AG08396 (cell line): ENCODE results near the gene SDK1.

ENCODE experiments used
- DNase-seq: peaks from one replicate; pipeline ENCODE4 v3.0.0; 2012; ENCODE audit warnings: low spot score, mixed read lengths

The SDK1 gene

DNA sequence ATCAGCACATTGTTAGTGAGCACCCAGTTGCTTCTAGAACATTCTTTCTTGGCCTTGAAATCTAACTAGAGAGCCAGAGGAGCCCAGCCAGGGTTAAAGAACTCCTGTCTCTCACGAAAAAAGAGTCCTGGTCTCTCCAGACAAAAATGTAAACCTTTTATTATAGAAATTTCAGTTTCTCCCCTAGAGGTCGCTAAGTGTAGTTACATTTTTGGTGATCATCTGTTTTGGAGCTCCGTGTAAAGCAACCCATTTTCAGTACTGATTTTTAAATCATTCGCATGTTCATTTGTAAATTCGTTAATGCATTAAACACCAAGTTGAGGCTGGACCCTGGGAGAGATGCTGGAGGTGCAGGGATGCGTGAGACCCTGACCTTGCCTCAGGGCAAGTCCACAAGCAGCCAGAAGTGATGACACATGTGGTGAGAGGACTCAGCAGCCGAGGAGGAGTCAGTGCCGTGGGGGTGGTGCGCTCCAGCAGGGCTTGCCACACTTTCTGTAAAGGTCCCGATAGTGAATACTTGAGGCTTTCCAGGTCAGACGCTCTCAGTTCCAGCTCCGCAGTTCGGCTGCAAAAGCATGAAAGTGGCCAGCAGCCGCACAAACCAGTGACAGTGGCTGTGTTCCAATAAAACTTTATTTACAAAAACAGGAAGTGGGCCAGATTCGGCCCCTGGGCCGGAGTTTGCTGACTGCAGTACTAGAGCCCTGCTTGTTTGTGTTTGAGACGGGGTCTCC, 802.5 kb downstream of the SDK1 start:
- no peak for DNase-seq

DNA sequence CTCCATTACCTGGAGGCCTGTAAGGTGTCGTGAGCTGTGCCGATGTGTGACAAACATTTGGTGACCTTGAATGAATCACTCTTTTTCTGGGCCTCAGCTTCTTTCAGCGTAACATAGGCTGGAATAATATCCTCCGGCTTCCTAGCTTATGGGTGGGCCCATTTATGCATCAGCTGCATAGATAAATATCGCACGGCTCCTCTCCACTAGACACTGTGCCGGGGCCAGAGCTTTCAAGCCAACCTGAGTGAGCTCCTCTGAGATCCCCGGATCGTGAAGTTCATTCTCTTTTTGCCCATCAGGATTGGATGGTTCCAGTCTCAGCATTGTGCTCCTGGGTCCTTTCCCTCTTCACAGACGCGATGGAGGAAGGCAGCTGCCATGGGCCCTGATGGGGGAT, 806.8 kb downstream of the SDK1 start:
- DNase-seq: no peak

GRCh38 chr7:4108951-4109350, 807.9 kb downstream of the SDK1 start:
- no peak for DNase-seq

DNA sequence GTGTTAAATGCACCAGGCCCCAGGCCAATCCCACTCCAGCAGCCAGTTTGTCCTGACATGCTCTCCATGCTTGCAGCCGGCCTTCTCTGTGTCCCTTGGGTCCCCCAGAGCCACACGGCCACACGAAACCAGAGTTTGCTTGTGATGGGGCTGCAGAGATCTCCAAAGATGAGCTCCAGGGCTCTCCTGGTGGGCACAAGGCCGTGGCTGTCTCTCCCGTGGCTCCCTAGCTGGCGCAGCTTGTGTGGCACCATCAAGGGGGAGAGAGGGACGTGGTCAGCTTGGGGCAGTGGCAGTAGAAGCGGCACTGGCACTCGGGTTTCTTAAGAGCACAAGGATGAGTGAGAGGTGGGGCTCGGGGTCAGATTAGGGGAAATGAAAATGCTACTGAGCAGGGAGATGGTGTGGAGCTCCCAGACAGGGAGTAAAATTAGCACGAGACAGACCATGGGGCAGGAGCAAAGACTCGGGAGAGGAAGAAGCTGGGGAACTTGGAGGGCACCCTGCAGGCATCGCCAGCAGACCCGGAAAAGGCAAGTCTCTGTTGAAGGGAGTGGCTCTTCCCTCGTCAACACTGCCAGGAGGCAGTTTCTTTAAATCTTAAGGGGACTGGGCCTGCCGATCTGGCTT, 808.5 kb downstream of the SDK1 start:
- DNase-seq: no peak

GRCh38 chr7:4110438-4110837, 809.4 kb downstream of the SDK1 start:
- DNase-seq: no peak

GRCh38 chr7:4111166-4111565, 810.1 kb downstream of the SDK1 start:
- no peak for DNase-seq

DNA sequence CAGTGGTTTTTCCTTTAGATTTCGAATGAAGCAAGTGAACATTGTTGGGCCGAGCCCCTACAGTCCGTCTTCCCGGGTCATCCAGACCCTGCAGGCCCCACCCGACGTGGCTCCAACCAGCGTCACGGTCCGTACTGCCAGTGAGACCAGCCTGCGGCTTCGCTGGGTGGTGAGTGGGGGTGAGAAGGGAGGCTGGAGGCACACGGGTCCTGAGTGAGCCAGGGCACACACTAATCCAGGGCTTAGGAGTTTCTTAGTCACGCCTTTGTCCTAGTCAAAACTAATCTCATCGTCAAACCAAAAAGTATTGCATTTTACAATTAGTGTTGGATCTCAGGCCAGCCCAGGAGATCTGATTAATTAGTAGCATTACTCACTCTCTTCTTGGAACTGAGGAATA, 812.2 kb downstream of the SDK1 start:
- DNase-seq: no peak

DNA sequence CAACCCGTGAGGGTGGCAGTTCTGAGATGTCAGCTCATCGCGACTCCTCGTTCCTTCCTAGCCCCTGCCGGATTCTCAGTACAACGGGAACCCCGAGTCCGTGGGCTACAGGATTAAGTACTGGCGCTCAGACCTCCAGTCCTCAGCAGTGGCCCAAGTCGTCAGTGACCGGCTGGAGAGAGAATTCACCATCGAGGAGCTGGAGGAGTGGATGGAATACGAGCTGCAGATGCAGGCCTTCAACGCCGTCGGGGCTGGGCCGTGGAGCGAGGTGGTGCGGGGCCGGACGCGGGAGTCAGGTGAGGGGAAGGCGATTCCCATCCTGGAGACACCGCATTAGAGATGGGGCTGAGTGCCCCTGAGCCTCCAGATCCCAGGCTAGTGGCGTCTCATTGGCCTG, 812.9 kb downstream of the SDK1 start:
- DNase-seq: no peak

DNA sequence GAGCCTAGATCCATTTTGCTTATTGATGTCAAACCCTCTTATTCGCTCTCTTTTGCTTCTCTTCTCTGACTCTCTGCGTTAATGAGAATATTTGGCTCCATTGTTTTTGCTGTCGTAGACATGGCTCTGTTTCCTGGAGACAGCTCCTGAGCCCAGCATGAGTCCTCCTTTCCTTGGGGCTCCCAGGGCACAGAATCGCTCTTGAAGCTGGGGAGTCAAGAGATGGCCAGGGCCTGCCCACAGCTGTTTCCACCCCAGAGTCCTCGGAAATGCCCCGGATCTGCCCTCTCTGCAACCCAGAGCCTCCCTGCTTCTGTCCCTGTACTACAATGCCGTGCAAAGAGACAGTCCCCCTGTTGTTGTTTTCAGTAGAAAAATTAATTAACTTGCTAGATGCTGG, 814.4 kb downstream of the SDK1 start:
- DNase-seq: no peak

DNA sequence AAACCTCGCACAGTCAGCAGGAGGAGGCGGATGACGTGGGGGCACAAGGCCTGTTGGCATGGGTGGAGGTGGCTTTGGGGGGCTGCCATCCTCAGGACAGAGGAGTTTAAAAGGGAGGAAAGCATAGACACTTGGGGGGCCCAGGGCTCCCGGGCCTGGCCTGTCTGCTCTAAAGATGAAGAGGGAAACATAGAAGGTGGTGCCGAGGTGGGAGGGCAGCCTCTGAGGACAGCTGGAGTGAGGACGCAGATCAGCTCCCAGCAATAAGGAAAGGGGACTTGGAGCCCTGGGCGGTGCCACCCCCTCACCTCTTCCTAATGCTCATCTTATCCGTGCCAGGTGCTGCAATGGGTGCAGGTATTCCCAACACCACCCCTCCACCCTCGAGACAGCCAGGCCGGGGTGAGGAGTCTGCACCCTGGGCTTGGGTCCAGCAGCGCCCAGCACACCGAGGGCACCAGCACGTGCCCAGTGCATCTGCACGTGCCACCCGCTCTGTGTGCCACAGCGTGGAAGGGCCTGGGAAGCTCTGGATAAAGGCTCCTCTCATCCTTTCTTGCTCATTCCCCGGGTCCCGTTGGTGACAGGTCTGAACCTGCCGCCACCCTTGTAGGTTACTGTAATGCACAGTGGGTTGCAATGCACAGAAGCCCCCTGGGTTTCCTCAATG, 815.0 kb downstream of the SDK1 start:
- no peak for DNase-seq

GRCh38 chr7:4119848-4120247, 818.8 kb downstream of the SDK1 start:
- DNase-seq: no peak

GRCh38 chr7:4123346-4123745, 822.3 kb downstream of the SDK1 start:
- no peak for DNase-seq

DNA sequence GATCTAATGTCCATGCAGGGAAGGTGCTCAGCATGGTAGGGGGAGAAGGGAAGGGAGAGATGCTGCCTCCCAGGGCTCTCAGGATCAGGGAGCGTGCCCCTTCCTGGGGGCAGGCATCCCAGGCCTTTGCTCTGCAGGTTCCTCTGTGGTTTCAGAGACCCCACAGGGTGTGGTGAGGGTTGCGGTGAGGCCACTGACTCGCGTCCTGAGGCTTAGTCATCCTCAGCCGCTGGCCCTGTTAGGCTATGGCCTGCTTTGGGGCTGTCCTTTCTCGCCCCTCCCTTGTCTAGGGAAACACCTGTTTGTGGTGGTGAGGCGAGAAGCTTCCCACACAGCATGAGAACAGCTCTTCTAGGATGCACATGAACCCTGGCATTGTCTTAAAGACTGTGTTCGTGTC, 822.8 kb downstream of the SDK1 start:
- no peak for DNase-seq

GRCh38 chr7:4124556-4125477, 823.8 kb downstream of the SDK1 start:
- DNase-seq: no peak

DNA sequence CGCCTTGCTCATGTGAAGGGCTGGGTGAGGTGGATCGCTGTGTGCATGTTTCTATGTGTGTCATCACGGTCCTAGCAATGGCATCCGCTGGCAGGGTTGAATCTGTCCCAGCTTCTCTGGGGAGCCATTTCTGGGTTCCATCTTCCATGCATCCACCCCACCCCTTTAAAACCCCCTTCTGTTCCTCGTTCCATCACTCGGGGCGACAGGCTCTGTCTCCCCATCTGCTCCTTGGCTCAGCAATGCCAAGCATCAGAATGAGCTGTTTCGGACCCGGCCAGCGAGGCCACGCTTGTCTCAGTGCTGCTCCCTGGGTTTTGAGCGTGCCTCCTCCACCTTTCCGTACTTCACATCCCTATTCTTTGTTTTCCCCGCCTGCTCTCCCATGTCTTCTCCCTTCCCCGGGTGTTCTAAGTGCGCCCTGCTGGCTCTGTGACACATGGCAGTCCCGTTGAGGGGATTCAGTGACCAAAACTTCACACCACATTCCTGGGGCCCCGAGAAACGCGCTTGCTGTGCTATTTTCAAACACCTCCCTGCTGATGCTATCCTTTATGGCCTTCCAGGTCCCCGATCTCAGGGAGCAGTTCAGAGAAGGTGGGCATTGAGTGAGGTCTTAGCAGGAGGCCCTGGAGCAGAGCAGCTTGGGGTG, 827.0 kb downstream of the SDK1 start:
- DNase-seq: no peak

DNA sequence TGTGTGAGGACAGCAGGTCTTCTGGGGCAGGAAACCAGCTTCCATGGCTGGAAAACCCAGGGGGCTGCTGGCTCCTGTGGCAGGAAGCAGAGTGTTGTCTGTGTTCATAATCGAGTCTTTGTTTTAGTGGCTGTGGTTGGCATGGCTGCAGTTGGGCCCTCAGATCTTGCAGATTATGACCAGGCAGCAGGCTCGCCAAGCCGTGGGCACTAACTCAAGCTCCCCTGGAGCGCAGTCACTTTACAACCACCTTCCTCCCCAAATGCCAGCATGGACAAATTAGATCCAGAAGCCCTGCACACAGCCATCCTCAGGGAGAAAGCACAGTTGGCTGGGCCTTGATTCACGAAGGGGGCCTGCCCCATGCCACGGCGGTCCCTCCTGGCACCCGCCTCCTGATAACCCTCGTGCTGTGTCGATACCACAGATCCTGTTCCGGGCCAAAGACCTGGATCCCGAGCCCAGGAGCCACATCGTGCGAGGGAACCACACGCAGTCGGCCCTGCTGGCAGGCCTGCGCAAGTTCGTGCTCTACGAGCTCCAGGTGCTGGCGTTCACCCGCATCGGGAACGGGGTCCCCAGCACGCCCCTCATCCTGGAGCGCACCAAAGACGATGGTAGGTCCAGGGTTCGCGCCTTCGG, 828.5 kb downstream of the SDK1 start:
- no peak for DNase-seq

DNA sequence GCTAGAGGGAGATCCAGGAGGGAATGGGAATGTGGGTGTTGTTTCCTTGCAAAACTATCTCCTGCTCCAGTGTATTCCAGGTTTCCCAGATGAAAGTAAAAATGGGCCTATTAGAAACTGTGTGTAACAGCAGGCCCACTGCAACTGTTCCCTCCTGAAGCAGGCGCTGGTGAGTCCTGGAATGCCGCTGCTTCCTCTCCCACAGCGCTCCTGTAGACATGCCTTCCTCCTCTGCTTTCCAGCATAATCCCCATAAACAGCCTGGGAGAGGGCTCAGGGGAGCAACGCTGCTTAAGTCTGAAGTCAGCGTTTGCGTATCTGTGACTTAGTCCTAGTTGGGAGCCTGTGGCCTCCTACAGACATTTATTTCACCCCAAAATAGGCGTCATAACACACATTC, 830.0 kb downstream of the SDK1 start:
- DNase-seq: no peak

- DNase-seq: no peak
Observed at GRCh38 chr7:4132221-4132620, 831.2 kb downstream of the SDK1 start.

- DNase-seq: no peak
Observed at GRCh38 chr7:4133491-4134044, 832.5 kb downstream of the SDK1 start.

DNA sequence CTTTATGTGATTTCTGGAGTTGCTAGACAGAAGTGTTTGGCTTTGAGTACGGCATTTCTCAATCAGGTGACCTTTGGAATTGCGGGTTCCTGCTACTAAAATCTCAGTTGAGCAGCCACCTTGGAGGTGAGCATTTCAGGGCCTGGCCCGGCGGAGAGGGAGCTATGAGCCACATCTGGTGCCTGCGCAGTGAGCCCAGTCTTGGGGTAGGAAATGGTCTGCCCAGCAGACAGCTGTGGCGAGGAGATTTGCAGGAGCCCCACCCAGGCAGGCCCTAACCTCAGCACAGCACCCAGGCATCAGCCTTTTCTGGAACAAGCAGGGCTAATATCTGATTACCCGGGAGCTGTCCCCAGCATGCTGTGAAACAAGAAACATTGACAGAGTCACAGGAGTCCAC, 833.2 kb downstream of the SDK1 start:
- DNase-seq: no peak

DNA sequence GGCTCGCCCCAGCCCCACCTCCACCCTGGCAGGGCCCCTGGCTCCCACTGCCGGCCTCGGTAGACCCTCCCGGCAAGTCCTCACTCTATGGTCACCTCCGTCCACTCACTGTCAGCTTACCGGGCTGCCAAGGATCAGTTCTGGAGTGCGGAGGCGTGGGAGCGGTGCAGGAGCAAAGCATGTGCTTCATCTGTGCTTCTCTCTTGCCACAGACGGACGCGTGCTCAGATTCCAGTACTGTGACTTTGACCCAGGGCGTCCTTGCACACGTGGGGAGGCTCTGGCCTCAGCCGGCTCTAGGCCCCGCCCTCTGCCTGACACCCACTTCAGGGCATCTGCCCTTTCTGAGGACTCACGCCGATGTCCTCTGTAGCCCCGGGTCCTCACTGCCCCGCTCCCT, 833.6 kb downstream of the SDK1 start:
- DNase-seq: no peak
